ENCODE results near the gene HBZ.

- TF ChIP-seq, protein P1, sequence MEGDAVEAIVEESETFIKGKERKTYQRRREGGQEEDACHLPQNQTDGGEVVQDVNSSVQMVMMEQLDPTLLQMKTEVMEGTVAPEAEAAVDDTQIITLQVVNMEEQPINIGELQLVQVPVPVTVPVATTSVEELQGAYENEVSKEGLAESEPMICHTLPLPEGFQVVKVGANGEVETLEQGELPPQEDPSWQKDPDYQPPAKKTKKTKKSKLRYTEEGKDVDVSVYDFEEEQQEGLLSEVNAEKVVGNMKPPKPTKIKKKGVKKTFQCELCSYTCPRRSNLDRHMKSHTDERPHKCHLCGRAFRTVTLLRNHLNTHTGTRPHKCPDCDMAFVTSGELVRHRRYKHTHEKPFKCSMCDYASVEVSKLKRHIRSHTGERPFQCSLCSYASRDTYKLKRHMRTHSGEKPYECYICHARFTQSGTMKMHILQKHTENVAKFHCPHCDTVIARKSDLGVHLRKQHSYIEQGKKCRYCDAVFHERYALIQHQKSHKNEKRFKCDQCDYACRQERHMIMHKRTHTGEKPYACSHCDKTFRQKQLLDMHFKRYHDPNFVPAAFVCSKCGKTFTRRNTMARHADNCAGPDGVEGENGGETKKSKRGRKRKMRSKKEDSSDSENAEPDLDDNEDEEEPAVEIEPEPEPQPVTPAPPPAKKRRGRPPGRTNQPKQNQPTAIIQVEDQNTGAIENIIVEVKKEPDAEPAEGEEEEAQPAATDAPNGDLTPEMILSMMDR (IDR thresholded peaks at IDR 0.05; ENCODE audit: low read length), result no peak
- TF ChIP-seq EZH2phosphoT487 (IDR thresholded peaks at IDR 0.05; ENCODE audit: low read length), result no peak
- no peak for TF ChIP-seq EZH2 (optimal IDR thresholded peaks at IDR 0.05; ENCODE audit: low read depth, low read length)
Measured at GRCh38 chr16:183005-183404, 30.6 kb downstream of the HBZ start.
